GM19324 (cell line): ENCODE results near the gene ZNF765.
"Not testable (repeated sequence)": the region's sequence is repeated elsewhere in the genome, so short reads cannot be mapped to it uniquely, and the experiment has no call there.

Source experiments
- ATAC-seq: cut with Tn5 transposase; IDR thresholded peaks from one replicate; pipeline ENCODE4 v1.9.1; 2021; ENCODE audit warnings: mild to moderate bottlenecking, moderate library complexity; ENCODE audit not compliant: unreplicated experiment, low FRiP score

ZNF765 gene

GRCh38 chr19:53475470-53475869, 80.5 kb downstream of the ZNF765 start:
- not testable (repeated sequence) for ATAC-seq
